GM19395 (cell line): Measurements from ENCODE around the gene BCLAF1.

Experiments used
- ATAC-seq: cut with Tn5 transposase; IDR thresholded peaks from one replicate; pipeline ENCODE4 v1.9.1; 2021; ENCODE audit warnings: mild to moderate bottlenecking, moderate library complexity; ENCODE audit not compliant: unreplicated experiment

BCLAF1 gene

DNA sequence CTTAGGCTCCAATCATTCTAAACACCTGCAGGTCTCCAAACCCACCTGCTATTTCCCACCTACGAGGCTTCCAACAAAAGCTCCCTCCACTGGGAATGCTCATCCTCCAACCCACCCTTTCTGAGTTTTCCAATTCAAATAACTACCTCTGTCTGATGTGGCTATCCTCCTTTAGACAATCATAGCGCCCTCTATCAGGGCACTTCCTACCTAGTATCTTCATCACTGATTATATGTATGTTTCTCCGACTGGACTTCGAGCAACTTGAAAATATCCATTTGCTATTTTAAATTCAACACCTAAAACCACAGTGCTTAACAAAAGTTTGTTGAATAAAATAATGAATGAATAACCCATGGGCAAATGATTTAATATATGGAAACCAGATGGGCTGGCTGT lies 80.9 kb downstream of the BCLAF1 start:
- ATAC-seq, result no peak
